Esophagus muscularis mucosa (tissue), 4 donors: ENCODE measurements around the gene DROSHA. TPM values are rescaled to one million over a fixed set of nuclear protein-coding genes. Genes with fewer than 3 reads are reported as not detected.

Experiments
- DNase-seq: peaks from one replicate; pipeline ENCODE4 v3.0.0-alpha.2; 2017; ENCODE audit errors: extremely low spot score
- H3K27ac ChIP-seq, 4 donors: fragments of 200-600 bp; sonication (generic); replicated peaks in 1 of 4; 1 replicate in 3 of 4; 2 replicates in 1 of 4; pipeline ENCODE4 v1.5.1; 2016 to 2019; ENCODE audit warnings: mild to moderate bottlenecking in 1 of 4
- H3K27me3 ChIP-seq, 4 donors: fragments of 200-600 bp; sonication (generic); one replicate each; pipeline versions ENCODE4 v1.5.1 to v1.6.0; 2016 to 2019
- H3K36me3 ChIP-seq, 4 donors: fragments of 200-600 bp; sonication (generic); one replicate each; pipeline ENCODE4 v1.5.1; 2016 to 2019
- H3K4me1 ChIP-seq, 4 donors: fragments of 200-600 bp; sonication (generic); one replicate each; pipeline ENCODE4 v1.5.1; 2016 to 2019
- H3K4me3 ChIP-seq, 4 donors: fragments of 200-600 bp; sonication (generic); 1 replicate in 2 of 4; 2 replicates in 2 of 4; pipeline ENCODE4 v1.5.1; 2016 to 2019; ENCODE audit warnings: mild to moderate bottlenecking in 4 of 4, moderate library complexity in 1 of 4
- H3K9me3 ChIP-seq, 4 donors: fragments of 200-600 bp; sonication (generic); 1 replicate in 3 of 4; 2 replicates in 1 of 4; pipeline ENCODE4 v1.5.1; 2016 to 2019
- CTCF ChIP-seq, 3 experiments: fragments of 200-600 bp in 2 of 3; fragments of 450-650 bp in 1 of 3; sonication (generic) in 2 of 3; IDR thresholded peaks; one replicate each; pipeline ENCODE4 v1.5.1; 2017 to 2019; ENCODE audit warnings: antibody characterized with exemption in 3 of 3, mild to moderate bottlenecking in 2 of 3, moderate library complexity in 1 of 3
- EP300 ChIP-seq: sonication (generic); formaldehyde crosslinking; IDR thresholded peaks from one replicate; pipeline ENCODE4 v1.6.1; 2017; ENCODE audit warnings: antibody characterized with exemption
- POLR2A ChIP-seq: fragments of 450-650 bp; IDR thresholded peaks from one replicate; pipeline ENCODE4 v1.6.1; 2017; ENCODE audit warnings: antibody characterized with exemption, moderate library complexity, mild to moderate bottlenecking, low read depth
- POLR2AphosphoS5 ChIP-seq, 2 donors: sonication (generic); formaldehyde crosslinking; IDR thresholded peaks; one replicate each; pipeline ENCODE4 v1.6.1; 2017; ENCODE audit warnings: antibody characterized with exemption in 2 of 2
- WGBS: methylation state at CpG from one replicate; pipeline ENCODE4 v1.1.5; 2018; 5-methylcytosine and 5-hydroxymethylcytosine counted together
- intact Hi-C: fragments of 100-400 bp; cut with DNase I; formaldehyde crosslinking; loops from one replicate; pipeline ENCODE4 v1.15.1; 2023
- total RNA-seq, 4 donors: library from RNA; depleted of rRNA; stranded (reverse); fragments of >200 nt; gene quantifications; one replicate each; pipeline versions ENCODE4 v1.1.0 to v1.2.1, GENCODE V29; 2016

The DROSHA gene
- total RNA-seq, 4 donors from 2014 or later = 27.5 to 47.0 (median 36.6) TPM

- Histone ChIP-seq H3K9me3 (no peaks in the 10 kb centered on the region), H3K27me3 (no peaks in the 10 kb centered on the region), H3K36me3 (peaks cover 29 to 58% (median 47%) of the 10 kb centered on the region in 4 donors), H3K27ac (no peak overlapping the region), H3K4me1 (peaks cover 29 to 33% (median 32%) of the 10 kb centered on the region in 4 donors), H3K4me3 (no peak overlapping the region)
- intact Hi-C loops = no loop called here
- 77% methylated on average over 1 of the region's 1 CpG for WGBS
- no peak for TF ChIP-seq POLR2A
- no peak for TF ChIP-seq CTCF (IDR thresholded peaks at IDR 0.05)
- no peak for TF ChIP-seq POLR2AphosphoS5 (IDR thresholded peaks at IDR 0.05)
- no peak for TF ChIP-seq EP300
- no peak for DNase-seq
Measured at GRCh38 chr5:31534527-31535046, 2.7 kb upstream of the DROSHA start.

DNA sequence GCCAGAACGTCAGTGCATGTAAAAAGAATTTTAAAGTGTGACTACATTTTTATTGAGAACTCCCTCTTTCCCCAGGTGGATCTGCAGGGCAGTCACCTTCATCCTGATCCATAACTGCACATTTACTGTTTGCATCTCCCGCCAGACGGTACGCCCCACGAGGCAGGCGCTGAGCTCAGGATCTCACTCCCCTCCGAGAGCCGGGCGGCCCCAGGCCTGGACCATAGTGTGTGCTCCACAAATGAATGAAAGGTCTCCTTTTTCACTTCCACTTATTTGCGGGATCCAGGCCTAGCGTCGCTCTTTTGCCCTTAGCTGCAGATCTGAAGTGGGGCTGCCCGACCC, 378 bp downstream of the DROSHA start:
- peaks cover 29 to 41% (median 32%) of the 10 kb centered on the region in 4 donors for H3K4me1 ChIP-seq
- peak overlapping the region; percentile 57 to 85 (median 82) for H3K27ac ChIP-seq
- peaks cover 22 to 57% (median 47%) of the 10 kb centered on the region in 4 donors for H3K36me3 ChIP-seq
- no peak for DNase-seq
- peak overlapping the region; percentile 72 to 93 (median 74) for H3K4me3 ChIP-seq
- no peaks in the 10 kb centered on the region for H3K27me3 ChIP-seq
- whole genome bisulfite sequencing = 2% methylated on average over 9 of the region's 13 CpGs
- H3K9me3 ChIP-seq = no peaks in the 10 kb centered on the region
- intact Hi-C loops = no loop called here
- no peak for TF ChIP-seq CTCF (IDR thresholded peaks at IDR 0.05)
- TF ChIP-seq POLR2AphosphoS5 (IDR thresholded peaks at IDR 0.05) = no peak
- no peak for TF ChIP-seq POLR2A
- TF ChIP-seq EP300 = no peak

DNA sequence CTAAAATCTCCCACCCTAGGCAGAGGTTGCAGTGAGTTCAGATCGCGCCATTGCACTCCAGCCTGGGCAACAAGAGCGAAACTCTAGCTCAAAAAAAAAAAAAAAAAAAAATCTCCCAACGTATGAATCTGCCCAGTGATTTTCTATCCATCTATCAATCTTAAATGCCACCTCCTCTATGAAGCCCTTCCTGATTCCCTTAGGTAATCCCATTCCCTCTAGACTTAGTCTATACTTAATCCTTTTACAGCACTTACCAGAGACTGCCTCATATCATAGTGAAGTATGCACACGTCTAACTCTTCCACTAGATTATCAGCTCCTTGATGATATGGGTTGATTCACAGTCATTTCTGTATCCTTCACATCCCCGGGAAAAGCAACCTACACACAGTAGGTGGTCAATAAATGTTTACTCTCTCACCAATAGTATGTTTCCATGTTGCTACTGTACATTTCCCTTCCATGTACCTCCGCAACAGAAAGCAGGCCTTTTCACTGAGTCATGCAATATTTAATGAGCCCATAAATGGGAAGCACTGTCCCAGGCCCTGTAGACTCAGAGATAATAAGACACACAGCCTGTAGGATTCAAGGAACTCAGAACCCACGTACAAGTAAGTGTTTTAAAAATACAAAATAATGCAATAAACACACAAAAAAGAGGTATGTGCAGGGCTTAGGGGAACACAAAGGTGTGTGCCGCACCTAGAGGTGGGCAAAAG, 1.2 kb downstream of the DROSHA start:
- Histone ChIP-seq H3K36me3 (peaks cover 23 to 57% (median 48%) of the 10 kb centered on the region in 4 donors), H3K4me1 (peaks cover 29 to 41% (median 32%) of the 10 kb centered on the region in 4 donors), H3K4me3 (peak overlapping the region; percentile 72 to 93 (median 74)), H3K27ac (no peak overlapping the region), H3K27me3 (no peaks in the 10 kb centered on the region), H3K9me3 (no peaks in the 10 kb centered on the region)
- TF ChIP-seq CTCF (IDR thresholded peaks at IDR 0.05) (no peak), EP300 (no peak), POLR2A (no peak), POLR2AphosphoS5 (IDR thresholded peaks at IDR 0.05) (no peak)
- intact Hi-C loops = no loop called here
- DNase-seq = no peak
- 81% methylated on average over 9 of the region's 9 CpGs for WGBS

GRCh38 chr5:31523041-31523440, 8.9 kb downstream of the DROSHA start:
- intact Hi-C loops = no loop called here
- no peaks in the 10 kb centered on the region for H3K9me3 ChIP-seq
- no peak for DNase-seq
- H3K36me3 ChIP-seq = peaks cover 42 to 91% (median 69%) of the 10 kb centered on the region in 4 donors
- H3K27me3 ChIP-seq = no peaks in the 10 kb centered on the region
- TF ChIP-seq POLR2AphosphoS5 (IDR thresholded peaks at IDR 0.05) (no peak), POLR2A (no peak), CTCF (IDR thresholded peaks at IDR 0.05) (no peak), EP300 (no peak)
- no peak overlapping the region for H3K4me3 ChIP-seq
- H3K4me1 ChIP-seq = no peaks in the 10 kb centered on the region
- no peak overlapping the region for H3K27ac ChIP-seq
- 95% methylated on average over 4 of the region's 4 CpGs for WGBS
